Measurements from ENCODE around the gene HFE.

Gene HFE

GRCh38 chr6:26133730-26134129, 46.5 kb downstream of the HFE start:
- no peak for DNase-seq
- H3K9me2 ChIP-seq (replicated peaks; ENCODE audit: insufficient read depth, low read length) = no peaks in the 10 kb centered on the region
- no peaks in the 10 kb centered on the region for H3K36me3 ChIP-seq (replicated peaks; ENCODE audit: insufficient read depth, low read length)
- no peaks in the 10 kb centered on the region for H3K27me3 ChIP-seq (replicated peaks; ENCODE audit: insufficient read depth, low read length)
- H3K4me3 ChIP-seq (ENCODE audit: low read length) = no peak overlapping the region
- no peak overlapping the region for H3K27ac ChIP-seq (ENCODE audit: low read length)
- H3K9me3 ChIP-seq (replicated peaks; ENCODE audit: insufficient read depth, low read length) = no peaks in the 10 kb centered on the region
- H3K4me2 ChIP-seq (ENCODE audit: low read depth, low read length) = no peak overlapping the region
- TF ChIP-seq EZH2 (optimal IDR thresholded peaks at IDR 0.05; ENCODE audit: low read depth, low read length) = no peak
- TF ChIP-seq, protein P1, sequence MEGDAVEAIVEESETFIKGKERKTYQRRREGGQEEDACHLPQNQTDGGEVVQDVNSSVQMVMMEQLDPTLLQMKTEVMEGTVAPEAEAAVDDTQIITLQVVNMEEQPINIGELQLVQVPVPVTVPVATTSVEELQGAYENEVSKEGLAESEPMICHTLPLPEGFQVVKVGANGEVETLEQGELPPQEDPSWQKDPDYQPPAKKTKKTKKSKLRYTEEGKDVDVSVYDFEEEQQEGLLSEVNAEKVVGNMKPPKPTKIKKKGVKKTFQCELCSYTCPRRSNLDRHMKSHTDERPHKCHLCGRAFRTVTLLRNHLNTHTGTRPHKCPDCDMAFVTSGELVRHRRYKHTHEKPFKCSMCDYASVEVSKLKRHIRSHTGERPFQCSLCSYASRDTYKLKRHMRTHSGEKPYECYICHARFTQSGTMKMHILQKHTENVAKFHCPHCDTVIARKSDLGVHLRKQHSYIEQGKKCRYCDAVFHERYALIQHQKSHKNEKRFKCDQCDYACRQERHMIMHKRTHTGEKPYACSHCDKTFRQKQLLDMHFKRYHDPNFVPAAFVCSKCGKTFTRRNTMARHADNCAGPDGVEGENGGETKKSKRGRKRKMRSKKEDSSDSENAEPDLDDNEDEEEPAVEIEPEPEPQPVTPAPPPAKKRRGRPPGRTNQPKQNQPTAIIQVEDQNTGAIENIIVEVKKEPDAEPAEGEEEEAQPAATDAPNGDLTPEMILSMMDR (IDR thresholded peaks at IDR 0.05; ENCODE audit: low read length) = no peak
- no peak for TF ChIP-seq EZH2phosphoT487 (IDR thresholded peaks at IDR 0.05; ENCODE audit: low read length)
- no peaks in the 10 kb centered on the region for H3F3A ChIP-seq (ENCODE audit: insufficient read depth, low read length)
- no peak overlapping the region for H3K9ac ChIP-seq (ENCODE audit: low read length)
- H2AFZ ChIP-seq (ENCODE audit: low read length) = no peak overlapping the region
- no peaks in the 10 kb centered on the region for H3K79me2 ChIP-seq (ENCODE audit: low read length)
- H3K4me1 ChIP-seq (ENCODE audit: low read length) = 0 out of 2 replicates have a peak, but pooled peaks cover 3% of the 10 kb centered on the region
- H4K20me1 ChIP-seq (ENCODE audit: insufficient read depth, low read length) = no peaks in the 10 kb centered on the region

DNA sequence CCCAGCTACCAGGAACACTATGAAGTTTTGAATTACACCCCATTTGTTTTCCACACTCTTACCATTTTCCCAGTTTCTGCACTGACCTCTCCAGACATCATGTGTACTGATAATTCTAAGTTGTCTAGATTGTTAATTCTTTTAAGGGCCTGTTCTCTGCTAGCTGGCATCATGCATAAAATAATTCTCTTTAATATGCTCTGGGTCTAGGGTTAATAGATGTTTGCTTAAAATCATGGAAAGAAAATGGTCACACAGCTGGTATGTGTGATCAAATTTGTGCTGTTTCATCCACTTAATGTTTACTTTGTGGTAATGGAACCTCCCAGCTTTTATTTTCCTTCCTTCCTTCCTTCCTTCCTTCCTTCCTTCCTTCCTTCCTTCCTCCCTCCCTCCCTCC, 49.1 kb downstream of the HFE start:
- H3K4me3 ChIP-seq (ENCODE audit: low read length) = no peak overlapping the region
- H3K4me1 ChIP-seq (ENCODE audit: low read length) = 0 out of 2 replicates have a peak, but pooled peaks cover 3% of the 10 kb centered on the region
- H3K9me2 ChIP-seq (replicated peaks; ENCODE audit: insufficient read depth, low read length) = no peaks in the 10 kb centered on the region
- no peaks in the 10 kb centered on the region for H3K27me3 ChIP-seq (replicated peaks; ENCODE audit: insufficient read depth, low read length)
- no peak overlapping the region for H2AFZ ChIP-seq (ENCODE audit: low read length)
- H4K20me1 ChIP-seq (ENCODE audit: insufficient read depth, low read length) = no peaks in the 10 kb centered on the region
- no peaks in the 10 kb centered on the region for H3K79me2 ChIP-seq (ENCODE audit: low read length)
- H3K27ac ChIP-seq (ENCODE audit: low read length) = no peak overlapping the region
- H3K9ac ChIP-seq (ENCODE audit: low read length) = no peak overlapping the region
- TF ChIP-seq, protein P1 (IDR thresholded peaks at IDR 0.05; ENCODE audit: low read length) = no peak
- TF ChIP-seq EZH2phosphoT487 (IDR thresholded peaks at IDR 0.05; ENCODE audit: low read length) (no peak), EZH2 (optimal IDR thresholded peaks at IDR 0.05; ENCODE audit: low read depth, low read length) (no peak)
- H3F3A ChIP-seq (ENCODE audit: insufficient read depth, low read length) = no peaks in the 10 kb centered on the region
- H3K4me2 ChIP-seq (ENCODE audit: low read depth, low read length) = no peak overlapping the region
- no peaks in the 10 kb centered on the region for H3K9me3 ChIP-seq (replicated peaks; ENCODE audit: insufficient read depth, low read length)
- H3K36me3 ChIP-seq (replicated peaks; ENCODE audit: insufficient read depth, low read length) = no peaks in the 10 kb centered on the region
- no peak for DNase-seq

DNA sequence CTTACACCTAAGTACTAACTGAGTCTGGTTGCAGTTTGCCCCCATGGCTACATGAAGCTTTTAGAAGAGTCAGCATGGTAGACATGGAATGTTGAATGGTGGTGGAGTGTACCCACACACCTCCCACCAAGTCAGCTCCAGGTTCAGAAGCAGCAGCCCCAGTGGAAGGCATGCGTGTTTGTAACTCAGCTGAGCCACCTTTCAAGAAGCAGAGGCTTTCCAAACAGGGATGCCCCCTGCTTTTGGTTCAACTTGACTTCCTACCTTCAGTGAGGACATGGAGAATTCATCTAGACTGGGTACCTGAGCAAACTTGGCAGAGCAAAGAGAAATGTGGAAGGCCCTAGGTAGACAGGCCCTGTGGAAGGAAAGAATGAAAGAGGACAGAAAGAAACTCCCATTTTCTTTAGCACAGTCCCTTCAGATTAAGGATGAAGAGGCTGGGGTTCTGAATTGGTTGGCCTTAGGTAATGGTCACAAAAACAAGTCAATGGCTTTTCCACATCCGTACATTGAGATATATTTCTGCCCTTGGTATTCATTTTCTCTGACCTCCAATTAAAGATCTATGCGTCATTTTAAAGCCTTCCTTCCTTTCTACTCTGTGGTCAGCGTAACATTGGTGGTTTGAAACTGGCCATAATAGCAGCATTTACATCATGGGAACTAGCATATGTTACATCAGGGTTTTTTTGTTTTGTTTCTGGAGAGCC, 53.2 kb downstream of the HFE start:
- H3K36me3 ChIP-seq (replicated peaks; ENCODE audit: insufficient read depth, low read length) = no peaks in the 10 kb centered on the region
- H3K4me1 ChIP-seq (ENCODE audit: low read length) = 0 out of 2 replicates have a peak, but pooled peaks cover 3% of the 10 kb centered on the region
- H3K79me2 ChIP-seq (ENCODE audit: low read length) = no peaks in the 10 kb centered on the region
- no peak overlapping the region for H3K4me3 ChIP-seq (ENCODE audit: low read length)
- no peaks in the 10 kb centered on the region for H3K9me2 ChIP-seq (replicated peaks; ENCODE audit: insufficient read depth, low read length)
- H3K9ac ChIP-seq (ENCODE audit: low read length) = no peak overlapping the region
- no peak overlapping the region for H3K27ac ChIP-seq (ENCODE audit: low read length)
- no peak for DNase-seq
- H3K9me3 ChIP-seq (replicated peaks; ENCODE audit: insufficient read depth, low read length) = no peaks in the 10 kb centered on the region
- TF ChIP-seq EZH2 (optimal IDR thresholded peaks at IDR 0.05; ENCODE audit: low read depth, low read length) = no peak
- no peak for TF ChIP-seq EZH2phosphoT487 (IDR thresholded peaks at IDR 0.05; ENCODE audit: low read length)
- TF ChIP-seq, protein P1 (IDR thresholded peaks at IDR 0.05; ENCODE audit: low read length) = no peak
- no peak overlapping the region for H2AFZ ChIP-seq (ENCODE audit: low read length)
- no peaks in the 10 kb centered on the region for H4K20me1 ChIP-seq (ENCODE audit: insufficient read depth, low read length)
- H3K27me3 ChIP-seq (replicated peaks; ENCODE audit: insufficient read depth, low read length) = no peaks in the 10 kb centered on the region
- no peaks in the 10 kb centered on the region for H3F3A ChIP-seq (ENCODE audit: insufficient read depth, low read length)
- H3K4me2 ChIP-seq (ENCODE audit: low read depth, low read length) = no peak overlapping the region
